GM19463 (cell line): ENCODE data around the gene FBXO41.

ENCODE experiments used
- ATAC-seq: cut with Tn5 transposase; IDR thresholded peaks from one replicate; pipeline ENCODE4 v1.9.1; 2021; ENCODE audit warnings: mild to moderate bottlenecking, moderate library complexity; ENCODE audit not compliant: unreplicated experiment

Gene FBXO41, protein sequence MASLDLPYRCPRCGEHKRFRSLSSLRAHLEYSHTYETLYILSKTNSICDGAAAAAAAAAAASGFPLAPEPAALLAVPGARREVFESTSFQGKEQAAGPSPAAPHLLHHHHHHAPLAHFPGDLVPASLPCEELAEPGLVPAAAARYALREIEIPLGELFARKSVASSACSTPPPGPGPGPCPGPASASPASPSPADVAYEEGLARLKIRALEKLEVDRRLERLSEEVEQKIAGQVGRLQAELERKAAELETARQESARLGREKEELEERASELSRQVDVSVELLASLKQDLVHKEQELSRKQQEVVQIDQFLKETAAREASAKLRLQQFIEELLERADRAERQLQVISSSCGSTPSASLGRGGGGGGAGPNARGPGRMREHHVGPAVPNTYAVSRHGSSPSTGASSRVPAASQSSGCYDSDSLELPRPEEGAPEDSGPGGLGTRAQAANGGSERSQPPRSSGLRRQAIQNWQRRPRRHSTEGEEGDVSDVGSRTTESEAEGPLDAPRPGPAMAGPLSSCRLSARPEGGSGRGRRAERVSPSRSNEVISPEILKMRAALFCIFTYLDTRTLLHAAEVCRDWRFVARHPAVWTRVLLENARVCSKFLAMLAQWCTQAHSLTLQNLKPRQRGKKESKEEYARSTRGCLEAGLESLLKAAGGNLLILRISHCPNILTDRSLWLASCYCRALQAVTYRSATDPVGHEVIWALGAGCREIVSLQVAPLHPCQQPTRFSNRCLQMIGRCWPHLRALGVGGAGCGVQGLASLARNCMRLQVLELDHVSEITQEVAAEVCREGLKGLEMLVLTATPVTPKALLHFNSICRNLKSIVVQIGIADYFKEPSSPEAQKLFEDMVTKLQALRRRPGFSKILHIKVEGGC

DNA sequence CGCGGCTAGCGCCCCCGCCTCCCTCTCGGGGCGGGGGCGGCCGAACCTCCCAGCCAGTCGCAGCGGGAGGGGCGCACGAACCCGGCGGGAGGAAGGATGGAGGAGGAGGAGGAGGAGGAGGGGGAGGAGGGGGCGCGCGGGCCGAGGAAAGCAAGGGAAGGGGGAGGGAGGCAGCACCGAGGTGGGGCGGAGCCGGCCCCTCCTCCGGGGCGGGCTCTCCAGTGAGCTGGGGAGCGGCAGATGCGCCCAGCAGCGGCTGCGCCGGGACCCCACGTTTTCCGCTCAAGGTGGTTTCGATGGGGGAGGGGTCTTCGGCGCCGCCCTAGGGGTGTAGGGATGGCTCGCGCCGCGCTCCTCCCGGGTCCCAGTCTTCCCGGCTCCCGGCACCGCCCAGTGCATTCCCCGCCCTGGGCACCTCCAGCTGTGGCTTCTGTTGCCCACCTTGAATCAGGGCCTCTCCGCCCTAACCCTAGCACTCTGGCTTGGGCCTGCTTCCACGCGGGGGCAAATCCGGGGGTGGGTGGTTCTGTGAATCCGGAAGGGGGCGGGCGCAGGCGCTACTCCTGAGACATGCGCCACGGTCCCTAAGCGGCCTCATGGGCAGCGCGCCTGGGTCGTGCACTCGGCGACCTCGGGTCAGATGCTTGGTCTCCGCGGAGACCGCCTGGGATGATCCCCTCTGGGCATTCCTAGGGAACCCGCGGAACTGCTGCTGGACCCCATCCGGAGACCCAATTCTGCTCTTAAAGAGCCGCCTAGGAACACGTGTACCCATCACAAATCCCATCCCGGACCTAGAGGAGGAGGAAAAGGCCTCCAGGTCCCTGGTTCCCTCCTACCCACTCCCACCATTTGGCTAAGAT, at the start of gene FBXO41:
Gene FBXO41, minus strand, starts transcription at position 183 of the 863 bp plus-strand sequence. CDS start 14,848 bp downstream, outside the sequence.
- peak; percentile 72 for ATAC-seq

DNA sequence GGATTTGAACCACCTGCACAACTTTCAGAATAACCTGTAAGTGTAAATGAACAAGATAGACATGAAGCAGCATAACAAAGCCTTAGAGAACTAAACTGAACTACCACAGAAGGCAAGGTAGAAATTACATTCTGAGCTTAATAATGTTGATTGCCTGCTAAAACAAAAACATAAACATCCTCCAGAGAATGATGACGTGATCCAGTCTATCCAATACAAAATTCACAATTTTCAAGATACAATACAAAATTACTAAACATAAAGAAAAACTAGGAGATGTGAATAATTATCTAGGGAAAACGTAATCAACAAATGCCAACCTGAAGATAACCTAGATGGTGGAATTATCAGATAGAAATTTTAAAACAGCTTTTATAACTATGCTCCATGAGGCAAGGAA, 49.8 kb upstream of the FBXO41 start:
- ATAC-seq: no peak

DNA sequence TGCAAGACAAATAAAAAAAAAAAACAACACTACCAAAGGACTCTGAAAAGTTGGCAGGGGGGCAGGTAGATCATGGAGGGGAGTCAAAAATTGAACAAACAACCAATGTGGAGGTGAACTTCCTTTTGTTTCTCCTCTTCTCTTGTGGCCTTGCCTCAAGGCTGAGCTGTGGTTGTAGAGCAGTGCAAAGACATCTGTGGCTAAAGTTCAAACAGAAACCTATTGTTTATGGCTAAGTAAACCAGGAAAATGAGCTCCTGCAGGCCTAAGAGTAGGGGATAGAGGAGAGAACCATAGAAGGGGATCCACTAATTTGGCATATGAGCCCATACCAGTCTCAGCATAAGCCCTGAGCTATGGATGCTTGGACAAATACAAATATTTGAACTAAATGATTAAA, 49.3 kb upstream of the FBXO41 start:
- no peak for ATAC-seq

DNA sequence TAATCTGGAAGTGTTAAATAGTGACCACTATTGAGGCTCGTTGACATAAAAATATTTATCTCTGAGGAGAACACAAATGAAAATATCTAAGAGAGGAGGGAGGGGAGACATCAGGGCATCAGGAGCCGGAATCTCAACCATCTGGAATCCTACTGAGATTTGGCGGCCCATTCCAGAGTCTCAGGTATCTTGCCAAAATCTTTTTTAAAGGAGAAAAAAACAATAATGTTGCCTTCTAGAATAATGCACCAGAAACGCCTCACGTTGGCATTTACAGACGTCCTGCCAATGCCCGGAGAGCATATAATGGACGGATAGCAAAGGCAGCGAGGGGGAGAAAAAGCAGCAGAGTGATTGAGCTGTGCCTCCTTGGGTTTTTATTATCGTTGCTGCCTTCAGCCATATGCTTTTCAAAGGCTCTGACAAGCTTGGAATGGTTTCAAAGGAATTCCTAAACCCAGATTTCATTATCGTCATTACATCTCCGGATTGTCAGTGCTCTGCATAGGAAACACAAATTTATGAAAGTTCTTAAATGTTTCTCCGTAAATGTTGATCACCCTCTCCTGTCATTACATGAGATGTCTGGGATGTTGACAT, 39.9 kb upstream of the FBXO41 start:
- ATAC-seq: no peak

DNA sequence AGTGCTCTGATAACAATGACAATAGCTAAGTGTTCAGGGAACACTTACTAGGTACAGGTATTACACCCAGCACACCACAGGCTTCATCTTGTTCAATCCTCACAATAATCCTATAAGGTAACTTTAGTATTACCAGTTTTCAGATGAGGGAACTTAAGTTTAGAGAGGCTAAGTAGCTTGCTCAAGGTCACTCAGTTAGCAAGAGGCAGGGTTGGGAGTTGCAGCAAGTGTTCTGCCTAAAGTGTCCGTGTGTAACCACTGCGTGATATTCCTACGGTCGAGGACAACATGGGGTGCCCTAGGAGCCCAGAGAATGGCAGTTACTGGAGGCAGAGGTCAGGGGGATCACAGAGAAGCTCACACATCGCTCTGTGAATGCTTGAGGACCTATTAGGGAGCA, 39.3 kb upstream of the FBXO41 start:
- no peak for ATAC-seq

DNA sequence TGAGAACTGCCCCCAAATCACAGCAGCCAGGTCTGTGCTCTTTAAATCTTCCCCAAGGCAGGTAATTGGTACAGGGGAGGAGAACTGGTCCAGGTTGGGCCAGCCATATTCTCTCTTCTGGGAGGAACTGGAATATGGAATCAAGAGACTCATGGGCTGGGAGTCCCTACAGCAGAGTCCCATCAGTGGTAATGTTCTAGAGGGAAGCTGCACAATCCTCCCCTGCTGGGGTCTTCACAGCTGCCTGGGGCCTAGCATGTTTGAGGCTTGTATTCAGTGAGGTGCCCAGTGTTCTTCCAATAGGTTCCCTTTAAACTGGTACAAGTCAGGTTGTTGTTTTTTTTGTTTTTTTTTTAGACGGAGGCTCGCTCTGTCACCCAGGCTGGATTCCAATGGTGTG, 30.2 kb upstream of the FBXO41 start:
- ATAC-seq: no peak

DNA sequence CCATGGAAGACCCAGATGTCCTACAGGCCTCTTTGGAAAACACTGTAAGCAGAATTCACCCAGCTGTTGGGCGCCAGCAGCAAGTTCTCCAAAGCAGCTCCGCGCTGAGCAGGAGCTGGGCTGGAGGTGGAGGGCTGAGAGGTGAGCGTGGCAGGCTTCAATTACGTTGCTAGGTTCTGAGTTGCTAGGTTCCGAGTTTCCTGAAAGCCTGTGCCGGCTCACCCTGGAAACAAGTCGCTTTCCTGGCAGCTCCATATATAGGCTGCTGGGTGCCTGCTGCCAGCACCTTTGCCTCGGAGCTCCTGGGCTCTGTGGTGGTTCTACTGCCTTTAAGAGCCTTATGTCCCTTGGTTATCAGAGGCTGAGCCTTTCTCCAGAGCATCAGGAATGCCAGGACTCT, 23.4 kb upstream of the FBXO41 start:
- no peak for ATAC-seq

DNA sequence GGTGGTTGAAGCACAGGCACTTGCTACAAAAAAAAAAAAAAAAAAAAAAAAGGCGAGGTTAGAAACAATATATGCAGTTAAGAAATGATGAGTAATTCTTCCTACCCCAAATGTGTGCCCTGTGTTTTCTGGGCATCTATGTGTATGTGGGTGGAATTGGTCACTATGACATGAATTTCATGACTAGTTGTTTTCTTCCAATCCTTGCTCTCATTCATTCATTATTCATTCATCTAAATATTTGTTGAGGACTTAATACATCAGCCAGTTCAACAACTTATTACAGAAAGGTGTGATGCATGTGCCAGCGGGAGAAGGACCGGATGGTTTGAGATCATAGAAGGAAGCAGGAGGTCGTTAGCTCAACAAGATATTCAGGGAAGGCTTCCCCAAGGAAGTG, 17.4 kb upstream of the FBXO41 start:
- ATAC-seq: no peak

DNA sequence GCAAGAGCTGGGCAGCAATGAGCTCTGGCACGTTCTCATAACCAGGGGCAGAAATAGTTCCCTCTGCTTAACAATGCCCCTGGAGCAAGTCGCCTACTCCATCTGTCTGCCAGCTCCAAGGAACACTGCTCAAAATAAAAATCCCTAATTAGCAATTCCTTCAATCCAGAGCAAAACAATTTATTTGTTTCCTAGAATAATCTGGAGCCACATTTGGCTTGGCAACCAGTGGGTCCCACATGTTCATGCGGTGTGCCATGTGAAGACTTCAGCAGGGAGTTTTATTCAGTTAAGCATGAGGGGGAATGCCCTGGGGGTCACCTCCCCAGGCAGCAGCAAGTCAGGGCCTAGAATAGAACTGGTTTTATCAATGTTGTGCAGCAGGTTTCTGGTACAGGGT, 16.6 kb upstream of the FBXO41 start:
- ATAC-seq: no peak

DNA sequence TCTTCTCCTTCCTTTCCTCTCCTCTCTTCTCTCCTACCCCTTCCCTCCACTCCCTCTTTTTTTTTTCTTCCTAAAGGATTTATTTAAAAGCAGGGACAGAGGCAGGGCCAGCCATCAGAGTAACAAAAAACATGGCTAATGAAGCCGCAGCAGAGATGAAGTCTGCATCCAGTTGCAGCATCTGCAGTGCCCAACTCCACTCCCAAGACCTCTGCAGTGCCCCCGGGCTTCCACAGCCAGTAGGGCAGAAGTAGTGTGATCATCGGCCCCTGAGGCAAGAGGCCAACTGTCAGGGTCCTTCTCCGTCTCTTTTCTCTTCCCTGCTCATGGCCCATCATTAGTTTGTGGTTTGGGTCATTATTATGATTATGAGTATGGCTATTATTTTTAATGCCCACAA, 13.3 kb upstream of the FBXO41 start:
- ATAC-seq: no peak

DNA sequence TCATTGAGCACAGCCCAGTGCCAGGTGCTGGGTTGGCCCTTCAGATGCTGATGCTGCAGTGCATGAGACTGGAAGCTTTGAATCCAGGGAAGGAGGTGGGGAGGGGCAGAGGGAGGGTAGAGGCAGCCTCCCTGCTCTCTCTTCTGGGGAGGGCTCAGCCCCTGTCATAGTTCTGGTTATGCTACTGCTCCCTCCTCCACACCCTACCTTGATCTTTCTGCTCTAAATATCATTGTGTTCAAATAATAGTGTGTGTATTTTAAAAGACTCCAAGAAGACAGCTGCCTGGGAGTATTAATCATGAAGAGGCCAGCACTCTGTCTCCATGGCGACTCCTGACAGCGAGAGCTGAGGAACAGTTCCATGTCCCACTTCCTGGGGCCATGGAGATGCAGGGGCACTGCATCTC, 12.9 kb upstream of the FBXO41 start:
- ATAC-seq: no peak

DNA sequence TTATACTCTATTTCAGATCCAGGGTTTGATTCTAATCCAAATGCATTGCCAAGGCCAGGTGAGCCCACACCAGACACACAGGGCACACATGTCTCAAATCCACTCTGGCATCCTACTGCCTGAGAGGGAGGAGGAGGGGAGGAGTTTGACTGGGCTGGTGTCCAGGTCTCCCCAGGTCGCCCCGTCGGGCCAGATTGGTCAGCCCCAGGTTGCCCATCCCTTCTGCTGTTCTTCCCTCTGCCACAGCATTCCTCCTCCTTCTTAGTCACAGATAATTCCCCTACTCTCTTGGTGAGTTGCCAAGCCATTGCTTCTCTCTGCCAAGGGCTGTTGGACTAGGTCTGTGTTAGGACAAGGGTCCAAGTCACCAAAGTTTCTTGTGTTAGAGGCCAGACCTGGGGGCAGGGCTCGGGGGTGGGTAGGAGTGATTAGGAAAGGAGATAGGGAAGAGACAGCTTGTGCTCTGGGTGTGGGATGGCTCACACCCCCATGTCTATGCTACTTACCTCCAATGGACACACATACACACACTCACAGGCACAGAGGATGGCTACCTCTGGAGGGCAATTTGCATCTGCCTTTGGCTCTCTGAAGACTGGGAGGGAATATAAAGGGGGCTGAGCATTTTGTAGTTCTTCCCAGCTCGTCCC, 11.6 kb upstream of the FBXO41 start:
- no peak for ATAC-seq

DNA sequence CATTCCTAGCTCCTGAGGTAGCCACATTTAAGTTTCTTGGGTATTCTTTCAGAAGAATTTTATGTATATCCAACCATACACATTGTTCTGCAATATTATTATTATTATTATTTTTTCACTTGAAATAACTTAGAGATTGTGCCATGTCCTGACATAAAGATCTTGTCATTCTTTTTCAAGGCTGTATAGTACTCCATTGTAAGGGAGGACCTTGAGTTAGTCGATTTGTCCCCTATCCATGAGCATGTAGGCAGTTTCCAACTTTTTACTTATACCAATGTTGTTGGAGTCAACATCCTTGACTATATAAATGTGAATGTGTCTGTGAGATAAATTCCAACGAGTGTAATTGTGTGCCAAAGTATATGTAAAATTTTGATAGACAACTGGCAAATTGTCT, 10.0 kb upstream of the FBXO41 start:
- no peak for ATAC-seq

DNA sequence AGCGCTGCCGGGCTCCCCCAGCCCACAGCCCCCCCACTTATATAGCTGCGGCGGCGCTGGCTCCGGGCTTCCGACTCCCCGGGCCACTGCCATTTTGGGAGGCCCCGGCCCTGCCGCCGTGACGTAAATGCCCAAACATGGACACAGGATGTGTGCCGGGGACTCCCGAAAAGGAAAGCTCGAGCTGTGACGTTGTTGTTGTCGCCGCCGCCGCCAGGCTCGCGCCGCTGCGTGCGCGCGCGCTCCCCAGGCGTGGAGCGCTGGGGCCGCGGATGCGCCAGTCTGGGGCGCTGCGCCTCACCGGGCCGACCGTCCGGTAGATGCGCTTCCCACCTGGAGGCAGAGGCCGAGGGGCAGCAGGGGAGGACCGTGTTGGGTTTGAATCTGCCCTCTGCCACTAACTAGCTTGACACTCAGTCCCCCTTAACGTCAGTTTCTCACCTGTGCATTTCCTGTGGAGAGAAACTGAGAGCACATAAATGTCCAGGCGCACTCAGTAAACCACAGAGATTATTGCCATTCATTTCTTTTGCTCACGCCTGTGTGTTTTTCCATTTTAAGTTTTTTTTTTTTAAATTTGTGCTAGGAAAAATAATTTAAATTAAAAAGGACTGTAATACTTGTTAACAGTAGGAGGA, 9.4 kb upstream of the FBXO41 start, which contains the start of gene EGR4:
Gene EGR4, minus strand, starts transcription at position 15 of the 638 bp plus-strand sequence. CDS start 231 bp downstream, outside the sequence.
- ATAC-seq: peak; percentile 88

DNA sequence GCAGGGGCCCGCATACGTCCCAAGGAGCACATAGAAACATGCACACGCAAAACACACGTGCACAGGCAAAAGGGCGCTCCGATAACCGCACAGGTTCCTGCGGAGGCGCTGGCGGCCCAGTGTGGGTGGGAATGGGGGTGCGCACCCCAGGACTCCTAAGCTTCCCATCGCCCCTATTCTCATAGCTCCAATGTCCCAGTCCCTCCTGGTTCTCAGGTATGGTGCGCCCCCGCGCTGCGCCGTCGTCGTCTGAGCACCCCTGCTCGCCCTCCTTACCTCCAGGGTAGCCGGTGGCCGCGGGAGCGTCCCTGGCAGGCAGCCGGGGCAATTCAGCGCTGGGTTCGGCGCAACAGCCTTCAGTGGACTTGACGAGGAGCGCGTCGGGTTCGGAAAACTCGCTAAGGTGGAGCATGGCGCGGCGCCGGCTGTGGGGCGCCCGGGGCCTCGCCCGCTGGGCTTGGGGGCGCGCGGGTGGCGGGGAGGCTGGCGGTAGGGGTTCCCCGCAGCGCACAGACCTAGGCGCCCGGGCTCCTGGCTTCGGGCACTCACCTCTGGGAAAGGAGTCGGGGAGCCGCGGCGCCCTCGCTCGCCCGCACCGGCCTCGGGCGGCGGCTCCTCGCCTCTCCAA, 8.7 kb upstream of the FBXO41 start:
- ATAC-seq: no peak

DNA sequence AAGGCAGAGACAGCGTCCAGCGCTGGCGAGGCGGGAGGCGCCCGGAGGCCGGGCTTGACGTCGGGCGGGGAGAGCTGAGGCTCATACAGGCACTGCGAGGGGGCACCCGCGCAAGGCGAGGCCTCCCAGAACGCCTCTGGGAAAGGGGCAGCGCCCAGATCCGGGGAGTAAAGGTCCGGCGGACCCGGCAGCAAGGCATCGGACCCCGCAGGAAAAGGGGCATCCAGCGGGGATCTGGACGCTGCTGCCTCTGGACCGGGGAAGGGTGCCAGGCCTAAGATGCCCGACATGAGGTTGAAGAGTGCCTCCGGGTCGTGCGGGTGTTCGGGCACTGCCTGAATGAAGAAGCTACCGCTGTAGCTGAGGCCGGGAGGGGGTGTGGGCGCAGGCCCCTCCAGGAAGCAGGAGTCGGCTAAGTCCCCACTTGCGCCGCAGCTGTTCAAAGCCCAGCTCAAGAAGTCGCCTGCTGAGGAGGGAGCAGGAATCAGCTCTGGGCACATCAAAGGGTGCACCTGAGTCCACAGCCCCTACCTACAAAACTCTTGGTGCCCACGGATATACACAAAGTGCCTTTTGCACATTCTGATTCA, 8.1 kb upstream of the FBXO41 start:
- ATAC-seq: no peak

DNA sequence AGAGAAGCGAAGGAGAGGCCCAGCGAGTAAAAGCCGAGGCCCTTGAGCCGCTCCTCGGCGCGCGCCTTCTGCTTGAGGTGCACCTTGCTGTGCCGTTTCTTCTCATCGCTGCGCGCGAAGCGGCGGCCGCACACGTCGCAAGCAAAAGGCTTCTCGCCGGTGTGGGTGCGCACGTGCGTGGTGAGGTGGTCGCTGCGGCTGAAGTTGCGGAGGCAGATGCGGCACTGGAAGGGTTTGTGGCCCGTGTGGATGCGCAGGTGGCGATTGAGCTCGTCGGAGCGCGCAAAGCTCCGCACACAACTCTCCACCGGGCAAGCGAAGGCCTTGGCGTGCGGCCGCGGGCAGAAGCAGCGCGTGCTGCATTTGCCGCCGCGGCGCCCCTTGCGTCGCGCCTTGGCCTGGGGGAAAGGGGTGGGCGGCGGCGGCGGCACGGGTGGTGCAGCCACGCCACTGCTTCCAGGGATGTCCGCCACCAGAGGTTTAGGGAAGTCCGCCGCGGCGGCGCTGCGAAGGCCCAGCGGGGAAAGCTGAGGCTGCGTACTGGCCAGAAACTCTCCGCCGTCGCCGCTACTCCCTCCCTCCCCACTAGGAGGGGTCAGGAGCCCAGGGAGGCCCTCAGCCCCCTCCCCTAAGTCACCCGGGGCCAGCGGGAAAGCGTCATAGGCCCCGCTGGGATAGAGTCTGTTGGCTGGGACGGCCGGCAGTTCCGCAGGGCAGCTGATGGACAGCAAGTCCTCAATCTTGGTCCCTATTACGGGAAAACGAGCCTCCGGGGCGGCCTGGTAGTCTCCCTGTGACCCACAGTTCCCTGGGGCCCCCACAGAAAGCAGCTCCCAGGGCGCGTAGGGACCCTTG, 7.4 kb upstream of the FBXO41 start:
- ATAC-seq: no peak

DNA sequence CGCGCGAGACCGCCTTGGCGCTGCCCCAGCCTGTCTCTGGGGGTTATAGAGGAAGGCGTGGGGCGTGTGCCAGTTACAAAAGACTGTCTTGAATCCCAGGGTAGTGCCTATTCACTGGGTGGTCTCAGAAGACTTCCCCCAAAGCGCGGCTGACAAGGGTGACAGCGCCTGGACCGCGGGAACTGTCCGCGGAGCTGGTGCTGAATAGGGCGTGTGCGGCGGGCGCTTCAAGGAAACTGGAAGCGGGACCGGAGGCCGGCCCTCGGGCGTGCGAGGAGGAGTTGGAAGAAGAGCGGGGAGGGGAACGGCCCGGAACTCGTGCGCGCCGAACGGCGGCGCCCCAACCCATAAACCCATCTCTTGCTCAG, 6.8 kb upstream of the FBXO41 start:
- no peak for ATAC-seq
